ENCODE measurements around the gene PARVG.
"Not testable (repeated sequence)": the region's sequence is repeated elsewhere in the genome, so short reads cannot be mapped to it uniquely, and the experiment has no call there.

Gene PARVG

DNA sequence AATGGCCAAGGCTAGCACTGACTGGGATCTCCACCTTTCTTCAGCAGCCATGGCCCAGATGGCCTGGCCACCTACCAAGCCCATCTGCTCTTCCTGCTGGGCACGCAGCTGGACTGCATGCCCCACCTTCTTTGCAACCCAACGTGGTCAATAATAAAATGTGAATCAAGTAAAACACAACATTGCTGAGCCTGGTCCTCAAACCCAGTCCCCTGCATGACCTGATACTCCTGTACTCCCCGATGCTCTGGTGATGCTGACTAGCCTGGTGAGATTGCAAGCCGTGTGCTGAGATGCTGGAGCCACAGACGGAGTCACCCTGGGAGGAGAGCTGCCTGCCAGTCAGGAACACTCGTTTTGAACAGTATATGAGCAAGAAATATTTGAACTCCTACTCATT, 34.0 kb downstream of the PARVG start:
- no peak for DNase-seq

DNA sequence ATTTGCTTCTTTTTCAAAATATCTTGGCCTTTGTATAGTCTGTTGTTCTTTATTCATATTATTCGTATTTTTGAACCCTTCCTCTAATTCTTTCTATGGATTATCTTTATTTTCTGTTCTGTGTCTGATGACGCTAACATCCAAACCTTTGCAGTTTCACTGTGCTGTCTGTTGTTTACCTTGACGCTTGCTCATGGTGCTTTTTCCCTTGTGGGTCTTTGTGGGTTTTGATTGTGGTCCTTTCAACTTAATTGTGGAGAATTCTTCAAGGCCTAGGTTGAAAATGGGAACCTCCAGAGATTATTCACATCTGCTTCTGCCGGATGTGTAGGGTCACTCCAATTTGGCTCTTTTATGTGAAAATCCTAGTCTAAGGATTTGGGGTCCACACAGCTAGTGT, 34.6 kb downstream of the PARVG start:
- no peak for DNase-seq

DNA sequence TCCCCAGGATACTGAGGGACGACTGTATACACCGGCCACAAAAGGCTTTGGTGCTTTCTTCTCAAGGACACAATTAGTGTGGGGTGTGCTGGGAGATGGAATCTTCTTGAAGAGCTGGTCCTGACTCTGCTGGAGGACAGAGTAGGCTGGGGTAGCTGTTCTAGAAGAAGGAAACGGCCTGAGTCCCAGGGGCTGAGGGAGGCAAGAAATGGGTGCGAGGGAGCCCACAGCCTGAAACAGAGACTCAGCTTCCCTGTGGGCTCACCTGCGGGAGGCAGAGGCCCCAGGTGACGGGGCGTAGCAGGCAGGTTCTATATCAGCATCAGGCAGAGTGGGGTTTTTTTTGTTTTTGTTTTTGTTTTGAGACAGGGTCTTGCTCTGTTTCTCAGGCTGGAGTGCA, 36.6 kb downstream of the PARVG start:
- no peak for DNase-seq

- DNase-seq, result no peak
Observed at GRCh38 chr22:44218071-44218470, 37.3 kb downstream of the PARVG start.

- DNase-seq, result no peak
Observed at GRCh38 chr22:44219101-44219870, 38.6 kb downstream of the PARVG start.

DNA sequence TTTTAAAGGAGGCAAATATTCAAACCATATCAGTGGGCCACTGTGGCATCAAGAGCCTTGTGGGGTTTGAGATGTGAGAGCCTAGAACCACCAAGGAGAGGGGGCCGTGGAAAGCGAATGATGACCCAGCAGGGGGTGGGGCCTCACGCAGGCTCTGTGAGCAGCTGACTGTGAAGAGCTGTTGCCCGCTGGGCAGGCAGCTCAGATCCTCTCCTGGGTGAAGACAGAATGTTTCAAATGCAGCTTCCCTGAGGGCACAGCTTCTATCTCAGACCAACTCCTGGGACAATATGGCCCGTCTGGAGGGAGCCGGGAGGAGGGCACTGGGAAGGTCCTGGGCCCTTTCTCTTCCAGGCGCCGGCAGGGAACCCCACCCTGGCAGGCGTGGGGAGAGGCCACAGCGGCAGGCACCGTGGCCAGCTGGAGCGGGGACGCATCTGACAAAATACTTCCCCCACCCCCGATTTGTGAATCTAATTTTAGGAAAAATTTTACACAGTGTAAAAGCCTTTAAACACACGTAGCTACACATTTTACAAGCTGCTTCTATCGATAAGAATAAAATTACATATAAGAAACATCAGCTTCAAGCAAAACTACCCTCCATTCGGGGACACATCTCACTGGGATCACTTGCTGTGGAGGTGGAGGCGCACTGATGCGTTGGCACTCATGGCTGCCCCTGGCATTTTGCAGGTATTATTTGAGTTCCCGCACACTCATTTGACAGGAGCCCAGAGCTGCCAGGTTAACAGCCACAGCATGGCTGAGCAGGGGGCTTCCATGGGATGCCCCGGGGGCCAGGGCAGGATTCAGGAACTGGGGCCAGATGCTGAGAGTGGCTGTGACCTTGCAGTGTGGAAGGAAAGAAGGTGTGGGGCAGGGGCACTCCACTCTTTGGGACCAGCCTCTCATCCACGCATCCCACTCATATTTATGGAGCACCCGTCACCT, 40.3 kb downstream of the PARVG start:
- DNase-seq, result no peak

GRCh38 chr22:44221710-44222475, 41.2 kb downstream of the PARVG start:
- no peak for DNase-seq

DNA sequence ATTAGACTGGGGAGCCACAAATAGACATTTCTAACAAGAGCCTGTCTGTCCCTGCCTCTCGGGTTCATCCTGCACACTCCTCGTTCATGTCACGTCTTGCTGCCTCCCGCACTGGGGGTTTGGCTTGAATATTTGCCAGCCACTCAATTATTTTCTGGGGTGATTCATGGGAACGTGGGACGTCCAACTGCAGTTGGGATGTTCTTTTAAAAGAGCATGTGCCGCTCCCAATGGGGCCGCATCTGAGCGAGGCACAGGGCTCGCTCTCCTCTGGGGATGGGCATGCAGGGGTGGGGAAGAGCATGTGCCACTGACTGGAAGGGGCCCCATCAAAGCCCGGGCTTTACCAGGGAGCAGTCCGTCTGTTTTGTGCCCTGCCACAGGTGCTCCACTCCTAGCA, 43.4 kb downstream of the PARVG start:
- no peak for DNase-seq

DNA sequence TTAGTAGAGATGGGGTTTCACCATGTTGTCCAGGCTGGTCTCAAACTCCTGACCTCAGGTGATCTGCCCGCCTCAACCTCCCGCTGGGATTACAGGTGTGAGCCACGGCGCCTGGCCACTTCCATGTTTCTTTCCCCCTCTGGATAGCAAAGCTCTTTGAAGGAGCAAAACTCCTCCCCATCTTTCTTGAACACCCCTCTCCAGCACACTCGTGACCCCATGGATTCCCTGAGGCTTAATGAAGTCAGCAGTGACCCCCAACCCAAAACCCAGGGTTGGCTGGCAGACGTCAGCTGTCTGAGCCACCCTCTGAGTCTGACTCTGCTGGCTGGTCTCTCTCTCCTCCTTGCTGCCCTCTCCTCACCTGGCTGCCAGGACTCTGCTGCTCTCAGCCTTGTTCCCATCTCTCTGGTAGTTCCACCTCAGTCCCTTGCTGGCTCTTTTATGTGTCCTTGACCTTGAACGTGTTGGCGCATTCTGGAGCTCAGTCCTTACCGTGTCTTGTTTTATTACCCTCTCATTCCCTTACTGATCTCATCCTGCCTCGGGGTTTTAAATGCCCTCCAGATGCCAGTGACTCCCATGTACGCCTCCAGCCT, 44.5 kb downstream of the PARVG start:
- DNase-seq, result no peak

DNA sequence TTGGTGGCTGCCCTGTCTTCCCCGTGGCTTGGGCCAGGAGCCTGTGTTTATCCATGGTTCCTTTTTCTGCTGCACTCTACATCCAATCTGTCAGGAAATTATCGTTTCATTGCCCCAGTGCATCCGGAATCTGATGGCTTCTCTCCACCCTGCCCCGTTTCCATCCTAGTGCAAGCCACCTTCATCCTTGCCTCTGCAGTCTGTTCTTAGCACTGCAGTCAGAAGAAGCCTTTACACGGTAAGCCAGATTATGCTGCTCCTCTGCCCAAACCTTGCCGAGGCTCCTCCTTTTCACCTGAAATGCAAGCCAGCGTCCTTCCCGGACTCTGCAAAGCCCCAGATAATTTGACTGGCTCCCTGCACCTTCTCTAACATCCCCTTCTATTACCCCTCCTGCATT, 45.1 kb downstream of the PARVG start:
- DNase-seq, result no peak

GRCh38 chr22:44229331-44229730, 48.6 kb downstream of the PARVG start:
- no peak for DNase-seq

GRCh38 chr22:44229809-44230208, 49.1 kb downstream of the PARVG start:
- no peak for DNase-seq

DNA sequence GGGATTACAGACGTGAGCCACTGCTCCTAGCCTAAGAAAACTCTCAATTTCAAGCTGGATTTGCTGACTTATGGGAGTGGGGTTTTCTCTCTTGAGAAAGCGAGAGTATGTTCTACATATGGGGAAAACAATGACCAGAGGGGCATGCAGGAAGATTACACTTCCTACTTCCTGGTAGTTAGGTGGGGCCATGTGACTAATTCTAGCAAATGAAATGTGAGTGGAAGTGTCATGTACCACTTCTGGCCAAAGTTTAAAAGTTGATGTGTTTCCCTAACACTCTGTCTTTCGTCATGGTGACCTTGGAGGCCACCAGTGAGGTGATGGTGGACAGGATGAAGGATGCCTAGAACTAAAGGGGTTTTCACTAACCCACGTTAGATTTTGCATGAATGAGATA, 50.5 kb downstream of the PARVG start:
- peak; percentile 28 for DNase-seq

DNA sequence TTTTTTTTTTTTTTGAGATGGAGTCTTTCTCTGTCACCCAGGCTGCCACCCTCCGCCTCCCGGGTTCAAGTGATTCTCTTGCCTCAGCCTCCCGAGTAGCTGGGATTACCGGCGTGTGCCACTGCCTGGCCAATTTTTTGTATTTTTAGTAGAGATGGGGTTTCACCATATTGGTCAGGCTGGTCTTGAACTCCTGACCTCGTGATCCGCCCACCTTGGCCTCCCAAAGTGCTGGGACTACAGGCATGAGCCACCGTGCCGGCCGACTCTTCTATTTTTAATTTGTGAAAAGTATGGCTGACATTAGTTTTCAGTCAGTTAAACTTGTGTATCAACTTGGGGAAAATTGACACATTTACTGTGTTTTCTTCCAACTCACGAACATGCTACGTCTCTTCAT, 53.6 kb downstream of the PARVG start:
- not testable (repeated sequence) for DNase-seq

DNA sequence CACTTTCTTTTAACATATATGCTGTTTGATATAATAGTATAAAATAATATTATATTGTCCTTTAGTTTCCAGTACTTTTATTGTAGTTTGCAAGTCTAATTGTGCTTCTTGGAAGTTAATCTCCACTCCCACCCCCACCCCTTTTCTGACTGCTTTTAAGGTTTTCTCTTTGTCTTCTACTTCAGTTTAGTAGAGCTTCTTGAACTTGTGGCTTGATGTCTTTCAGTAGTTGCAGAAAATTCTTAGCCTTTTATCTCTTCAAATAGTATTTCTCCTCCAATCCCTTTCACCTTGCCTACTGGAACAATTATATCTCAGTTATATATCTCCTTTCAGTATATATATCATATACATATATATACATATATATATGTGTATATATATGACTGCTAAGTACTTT, 56.6 kb downstream of the PARVG start:
- no peak for DNase-seq

DNA sequence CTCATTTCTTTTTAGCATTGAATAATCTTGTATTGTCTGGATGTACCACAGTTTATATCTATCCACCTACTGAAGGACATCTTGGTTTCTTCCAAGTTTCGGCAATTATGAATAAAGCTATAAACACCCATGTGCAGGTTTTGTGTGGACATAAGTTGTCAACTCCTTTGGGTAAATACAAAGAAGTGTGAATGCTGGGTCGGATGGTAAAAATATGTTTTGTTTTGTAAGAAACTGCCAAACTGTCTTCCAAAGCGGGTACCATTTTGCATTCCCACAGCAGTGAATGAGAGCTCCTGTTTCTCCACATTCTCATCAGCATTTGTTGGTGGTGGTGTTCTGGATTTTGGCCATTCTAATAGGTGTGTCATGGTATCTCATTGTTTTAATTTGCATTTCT, 60.4 kb downstream of the PARVG start:
- DNase-seq, result not testable (repeated sequence)

- DNase-seq, result peak; percentile 13
Observed at GRCh38 chr22:44242946-44243724, 62.4 kb downstream of the PARVG start.

DNA sequence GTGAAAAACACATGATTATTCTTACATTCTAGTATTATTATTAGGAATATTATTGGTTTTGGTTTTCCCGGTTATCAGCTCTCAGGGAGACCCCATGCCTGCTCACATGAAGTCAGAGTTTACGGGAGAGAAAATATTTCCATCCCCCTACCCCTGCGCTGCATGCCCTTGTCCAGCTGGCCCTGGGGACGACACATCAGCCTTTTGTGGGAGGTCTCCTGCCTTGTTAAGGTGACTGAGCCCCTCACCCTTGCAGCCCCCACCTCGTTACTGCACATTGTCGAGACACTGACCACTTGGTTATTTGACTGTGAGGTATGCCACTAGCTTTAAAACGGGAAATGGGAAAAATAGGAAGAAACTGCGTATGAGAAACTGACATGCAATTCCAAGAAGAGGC, 63.0 kb downstream of the PARVG start:
- no peak for DNase-seq

GRCh38 chr22:44244265-44244822, 63.6 kb downstream of the PARVG start:
- DNase-seq, result no peak

- DNase-seq, result peak; percentile 46
Observed at GRCh38 chr22:44245438-44245837, 64.7 kb downstream of the PARVG start.

DNA sequence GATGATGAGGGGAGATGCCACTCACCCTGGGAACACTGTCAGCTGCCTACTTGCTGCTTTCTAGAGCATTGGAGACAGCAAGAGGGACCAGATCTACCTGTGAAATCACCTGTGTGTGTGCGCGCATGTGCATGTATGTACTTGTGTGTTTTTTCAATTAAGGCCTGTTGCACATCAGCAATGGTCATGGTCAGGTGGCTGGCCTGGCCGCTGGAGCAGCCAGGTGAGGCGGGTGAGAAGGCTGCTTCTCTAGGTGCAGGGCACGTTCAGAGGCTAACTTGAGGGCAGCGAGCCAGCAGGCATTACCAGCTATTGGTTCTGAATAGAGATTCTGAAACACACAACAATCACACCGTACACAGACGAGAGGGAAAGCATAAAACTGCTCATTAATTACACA, 65.1 kb downstream of the PARVG start:
- peak; percentile 46 for DNase-seq
